GM11168 (cell line): ENCODE measurements around the gene ERC2.

ENCODE experiments used
- in situ Hi-C: fragments of 300-500 bp; cut with MboI; formaldehyde crosslinking; loops from one replicate; pipeline ENCODE4 v1.12.0; 2022; ENCODE audit warnings: low sequenced_read_pairs; ENCODE audit not compliant: unreplicated experiment

ERC2 gene

DNA sequence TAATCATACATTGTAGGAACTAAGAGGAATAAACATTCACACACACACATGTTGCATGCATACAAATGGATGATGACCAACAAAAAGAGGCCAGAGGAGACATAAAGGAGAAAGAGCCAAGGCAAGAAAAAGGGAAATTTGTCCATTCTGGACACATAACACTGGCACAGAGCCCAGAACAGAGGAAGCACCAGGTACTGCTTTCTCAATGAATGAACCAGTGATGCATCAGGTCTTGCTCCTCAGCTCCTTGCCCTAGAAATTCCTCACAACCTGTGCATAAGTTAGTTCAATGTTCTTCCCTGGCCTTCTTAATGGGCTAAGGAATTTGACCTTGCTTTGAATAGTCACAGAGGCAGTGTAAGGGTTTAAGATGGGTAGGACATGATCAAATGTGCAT, 270.3 kb downstream of the ERC2 start:
- in situ Hi-C loops: no loop called here

DNA sequence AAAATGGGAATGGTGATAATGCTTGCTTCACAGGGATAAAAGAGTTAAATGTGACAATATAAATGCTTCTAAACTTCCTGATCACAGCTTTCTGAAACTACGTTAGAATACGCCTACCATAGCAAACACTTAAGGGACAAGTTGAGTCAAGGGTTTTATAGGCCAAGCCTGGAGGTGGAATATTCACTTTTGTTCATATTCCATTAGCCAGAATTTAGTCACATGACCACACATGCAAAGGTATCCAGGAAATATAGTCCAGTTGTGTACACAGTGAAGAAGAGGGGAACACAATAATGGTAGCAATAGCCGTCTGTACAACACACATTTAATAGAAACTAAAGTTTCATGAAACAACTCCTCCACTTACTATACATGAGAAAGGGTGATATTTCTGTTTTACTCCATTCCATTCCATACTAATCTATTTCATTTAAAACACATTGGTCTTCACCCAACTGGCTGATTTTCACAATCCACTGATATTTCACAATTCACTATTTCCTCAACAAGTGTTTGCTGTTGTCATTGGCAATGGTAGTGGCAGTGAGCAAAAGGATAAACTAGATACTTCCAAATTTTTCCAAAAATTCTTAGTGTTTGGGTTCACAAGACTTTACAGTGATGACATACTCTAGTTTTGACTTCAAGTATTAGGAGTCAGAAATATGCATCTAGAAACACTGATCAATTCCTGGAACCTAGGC, 270.9 kb downstream of the ERC2 start:
- in situ Hi-C loops: no loop called here

DNA sequence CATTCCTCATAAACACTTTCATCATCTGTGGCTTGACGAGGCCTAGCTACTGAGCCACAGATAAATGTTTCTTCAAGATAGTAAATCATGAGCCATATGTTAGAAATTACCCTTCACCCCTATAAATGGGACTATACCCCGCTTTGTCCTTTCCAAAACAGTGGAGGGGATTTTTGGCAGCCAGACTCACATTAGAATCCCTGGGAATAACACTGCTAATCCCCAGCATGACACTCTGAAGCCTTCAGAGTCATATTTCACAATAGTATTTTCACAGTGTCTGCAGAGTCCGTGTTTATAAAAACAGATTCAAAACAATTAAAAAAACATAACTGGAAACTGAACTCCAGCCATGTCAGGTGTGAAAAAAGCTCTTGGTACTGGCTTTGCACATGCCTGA, 271.6 kb downstream of the ERC2 start:
- in situ Hi-C loops: no loop called here

DNA sequence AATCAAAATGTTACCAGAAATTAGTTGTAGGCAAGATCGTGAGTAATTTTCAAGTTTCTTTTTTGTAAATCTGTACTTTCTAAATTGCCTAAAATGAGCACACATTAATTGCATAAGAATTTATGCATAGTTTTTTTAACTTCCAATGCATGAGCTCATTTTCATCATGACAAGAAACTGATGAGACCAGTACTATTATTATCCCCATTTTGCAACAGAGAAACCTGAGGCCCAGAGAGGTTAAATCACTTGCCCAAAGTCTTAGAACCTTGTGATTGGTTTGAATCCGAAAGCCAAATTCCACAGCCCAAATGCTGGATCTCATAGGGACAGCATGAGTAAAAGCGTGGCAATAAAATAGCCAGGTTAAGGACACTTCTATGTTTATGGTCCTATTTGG, 274.7 kb downstream of the ERC2 start:
- in situ Hi-C loops: no loop called here

DNA sequence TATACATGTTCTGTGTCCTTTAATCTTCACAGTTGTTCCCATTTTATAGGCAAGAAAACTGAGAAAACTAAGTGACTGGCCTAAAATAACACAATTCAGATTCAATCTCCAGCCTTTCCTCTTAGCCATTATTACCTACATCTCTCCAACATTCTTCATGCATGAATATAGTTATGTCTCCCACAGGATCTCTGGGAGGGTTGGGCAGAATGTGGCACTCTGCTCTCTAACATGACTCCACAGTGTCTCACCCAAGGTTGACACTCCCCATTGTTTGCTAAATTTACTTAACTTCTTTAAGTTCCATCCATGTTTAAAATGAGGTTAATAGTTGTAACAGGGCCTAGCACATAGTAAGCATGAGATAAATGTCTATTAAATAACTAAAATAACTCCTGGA, 276.3 kb downstream of the ERC2 start:
- in situ Hi-C loops: no loop called here

DNA sequence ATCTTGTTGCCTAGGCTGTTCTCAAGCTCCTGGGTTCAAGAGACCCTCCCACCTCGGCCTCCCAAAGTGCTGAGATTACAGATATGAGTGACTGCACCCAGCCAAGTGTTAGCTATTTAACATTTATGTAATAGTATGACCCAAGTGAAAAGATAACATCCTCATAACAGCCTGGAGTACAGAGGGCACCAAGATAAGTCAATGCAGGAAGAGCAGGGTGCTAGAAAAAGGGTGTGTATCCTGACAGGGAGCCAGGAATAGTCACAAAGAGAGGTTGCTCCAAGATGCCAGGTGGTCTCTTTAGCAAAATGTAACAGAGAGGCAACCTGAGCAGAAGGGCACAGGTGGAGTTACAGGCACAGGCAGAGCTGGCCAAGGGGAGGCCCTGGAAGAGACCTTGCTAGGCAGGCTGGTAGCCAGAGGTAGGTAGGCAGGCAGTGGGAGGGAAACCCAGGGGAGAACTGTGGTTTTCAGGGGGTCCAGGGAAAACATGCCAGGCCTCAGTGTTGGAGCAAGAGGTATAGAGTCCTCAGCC, 277.4 kb downstream of the ERC2 start:
- in situ Hi-C loops: no loop called here

DNA sequence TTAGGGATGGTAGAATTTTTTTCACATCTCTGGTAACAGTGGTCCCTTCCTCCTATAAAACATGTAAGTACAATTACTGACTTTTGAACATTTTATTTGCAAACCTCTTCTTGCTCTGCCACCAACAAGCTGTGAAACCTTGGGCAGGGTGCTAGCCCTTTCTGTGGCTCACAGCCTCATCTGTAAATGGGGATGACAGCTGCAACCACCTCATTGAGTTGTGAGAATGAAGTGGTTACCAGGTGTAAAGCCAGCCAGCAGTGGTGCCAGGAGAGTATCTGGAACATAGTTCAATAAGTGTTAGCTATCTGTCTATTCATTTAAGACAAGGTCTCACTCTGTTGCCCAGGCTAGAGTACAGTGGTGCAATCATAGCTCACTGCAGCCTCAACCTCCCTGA, 278.1 kb downstream of the ERC2 start:
- in situ Hi-C loops: no loop called here

DNA sequence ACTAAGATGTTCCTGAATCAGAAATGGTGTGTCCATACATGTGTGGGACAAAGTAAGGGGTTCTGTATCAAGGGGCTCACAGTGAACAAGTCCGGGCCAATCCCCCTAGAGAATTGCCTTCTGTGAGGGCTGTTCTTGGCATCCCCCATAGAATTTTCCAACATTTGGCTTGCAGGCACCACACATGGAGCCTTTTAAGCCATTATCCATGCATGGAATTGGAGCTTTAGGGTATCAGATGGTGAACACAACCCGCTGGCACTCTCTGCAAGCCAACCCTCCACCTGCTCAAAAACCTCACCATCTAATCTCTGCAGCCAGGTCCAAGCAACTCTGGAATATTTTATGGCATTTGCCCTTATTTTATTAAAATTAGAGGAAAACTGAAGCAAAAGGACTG, 278.7 kb downstream of the ERC2 start:
- in situ Hi-C loops: no loop called here

DNA sequence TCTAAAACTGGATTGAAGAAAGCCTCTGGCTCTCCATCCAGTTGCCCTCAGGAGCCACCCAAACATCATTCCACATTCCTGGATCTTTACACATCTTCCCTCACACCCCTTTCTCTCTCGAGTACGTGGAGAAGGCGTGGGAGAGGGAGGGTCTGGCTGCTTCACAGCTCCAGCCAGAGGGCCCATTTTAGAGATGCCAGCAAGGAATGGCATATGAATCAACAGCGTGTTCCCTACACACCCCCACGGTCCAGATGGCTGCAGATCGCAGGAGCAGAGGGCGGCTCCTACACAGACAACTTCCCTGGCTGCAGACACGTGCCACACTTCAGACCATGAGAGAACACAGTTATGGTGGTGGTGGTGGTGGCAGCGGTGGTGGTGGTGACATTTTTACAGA, 280.1 kb downstream of the ERC2 start:
- in situ Hi-C loops: no loop called here

DNA sequence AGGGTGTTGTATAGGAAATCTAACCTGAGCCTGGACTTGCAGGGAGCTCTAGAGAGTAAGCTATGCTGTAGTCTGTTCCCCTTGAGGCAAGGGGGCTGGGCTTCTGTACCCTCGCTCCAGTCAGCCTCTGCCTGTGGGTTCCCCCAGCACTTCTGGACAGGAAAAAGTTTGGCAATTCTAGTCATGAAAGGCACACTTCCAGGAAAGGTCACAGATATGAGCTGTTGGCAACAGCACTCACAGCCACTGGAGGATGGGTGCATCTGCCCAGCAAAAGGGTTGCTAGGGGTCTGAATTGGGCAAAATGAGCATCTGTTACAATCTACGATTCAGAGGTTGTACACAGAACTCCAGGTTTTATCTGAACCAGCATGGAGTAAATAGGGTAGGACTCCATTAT, 281.2 kb downstream of the ERC2 start:
- in situ Hi-C loops: no loop called here

DNA sequence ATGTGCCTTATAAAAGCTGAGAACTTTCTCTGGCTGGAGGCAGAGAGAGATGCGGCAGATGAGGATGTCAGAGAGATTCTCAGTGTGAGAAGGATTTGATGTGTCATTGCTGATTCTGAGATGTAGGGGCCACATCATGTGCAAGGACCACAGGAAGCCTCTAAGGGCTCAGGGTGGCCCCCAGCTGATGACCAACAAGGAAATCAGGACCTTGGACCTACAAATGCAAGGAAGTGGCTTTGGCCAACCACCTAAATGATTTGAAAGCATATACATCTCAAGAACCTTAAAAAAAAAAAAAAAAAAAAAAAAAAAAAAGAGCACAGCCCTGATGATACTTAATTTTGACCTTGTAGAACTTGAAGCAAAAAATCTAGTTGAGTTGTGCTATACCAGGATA, 282.4 kb downstream of the ERC2 start:
- in situ Hi-C loops: no loop called here

DNA sequence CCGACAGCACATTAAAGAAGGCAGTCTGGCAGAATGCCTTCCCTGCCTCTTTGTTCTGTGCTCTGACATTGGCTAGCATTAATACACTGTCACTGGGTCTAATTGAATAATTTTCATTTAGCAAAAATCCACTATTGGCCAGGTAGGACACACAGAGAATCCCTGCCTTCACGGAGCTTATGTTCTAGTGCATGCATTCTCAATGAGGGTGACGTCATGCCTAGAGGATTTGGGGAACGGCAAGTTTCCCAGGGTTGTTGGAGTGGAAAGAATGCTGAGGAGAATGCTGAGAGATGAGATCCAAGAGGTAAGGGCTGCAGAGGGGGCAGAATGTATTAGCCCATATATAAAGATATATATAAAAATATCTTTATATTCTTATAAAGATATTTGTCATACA, 284.7 kb downstream of the ERC2 start:
- in situ Hi-C loops: no loop called here

DNA sequence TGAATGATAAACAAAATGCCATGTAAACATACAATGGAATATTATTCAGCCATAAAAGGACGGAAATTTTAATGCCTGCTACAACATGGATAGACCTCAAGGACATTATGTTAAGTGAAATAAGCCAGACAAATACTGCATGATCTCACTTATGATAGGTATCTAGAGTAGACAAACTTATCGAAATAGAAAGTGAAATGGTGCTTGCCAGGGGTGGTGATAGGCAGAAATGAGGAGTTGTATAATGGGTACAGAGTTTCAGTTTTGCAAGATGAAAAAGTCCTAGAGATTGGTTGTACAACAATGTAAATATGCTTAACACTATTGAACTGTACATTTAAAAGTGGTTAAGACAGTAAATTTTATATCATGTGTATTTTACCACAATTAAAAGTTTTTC, 287.8 kb downstream of the ERC2 start:
- in situ Hi-C loops: no loop called here

DNA sequence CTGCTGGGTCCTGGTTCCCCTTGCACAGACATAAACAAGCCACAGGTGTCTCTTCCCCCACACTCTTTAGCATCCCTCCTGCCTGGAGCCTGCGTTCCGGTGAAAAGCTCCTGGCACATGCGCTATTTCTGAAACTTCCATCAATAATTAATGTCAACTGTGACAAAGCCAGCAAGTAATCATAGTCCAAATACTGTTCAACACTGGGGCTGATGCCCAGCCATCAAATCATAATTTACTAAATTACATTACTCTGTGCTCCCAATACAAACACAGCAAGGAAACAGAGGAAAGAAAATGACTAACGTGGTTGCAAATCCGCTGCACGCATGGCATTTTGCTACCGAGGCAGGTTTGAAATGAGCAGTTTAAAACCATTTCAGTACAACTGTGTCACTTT, 294.7 kb downstream of the ERC2 start:
- in situ Hi-C loops: no loop called here

DNA sequence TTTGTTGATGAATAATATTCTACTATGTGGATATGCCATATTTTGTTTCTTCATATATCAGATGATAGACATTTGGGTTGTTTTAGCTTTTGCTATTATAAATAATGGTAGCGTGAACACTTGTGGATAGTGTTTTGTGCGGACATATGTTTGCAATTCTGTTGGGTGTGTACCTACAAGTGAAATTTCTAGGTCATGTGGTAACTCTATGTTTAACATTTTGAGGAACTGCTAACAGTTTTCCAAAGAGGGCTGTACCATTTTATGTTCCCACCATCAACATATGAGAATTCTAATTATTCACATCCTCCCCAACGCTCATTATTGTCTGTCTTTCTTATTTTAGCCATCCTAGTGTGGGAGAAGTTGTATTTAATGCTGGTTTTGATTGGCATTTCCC, 303.8 kb downstream of the ERC2 start:
- in situ Hi-C loops: no loop called here

DNA sequence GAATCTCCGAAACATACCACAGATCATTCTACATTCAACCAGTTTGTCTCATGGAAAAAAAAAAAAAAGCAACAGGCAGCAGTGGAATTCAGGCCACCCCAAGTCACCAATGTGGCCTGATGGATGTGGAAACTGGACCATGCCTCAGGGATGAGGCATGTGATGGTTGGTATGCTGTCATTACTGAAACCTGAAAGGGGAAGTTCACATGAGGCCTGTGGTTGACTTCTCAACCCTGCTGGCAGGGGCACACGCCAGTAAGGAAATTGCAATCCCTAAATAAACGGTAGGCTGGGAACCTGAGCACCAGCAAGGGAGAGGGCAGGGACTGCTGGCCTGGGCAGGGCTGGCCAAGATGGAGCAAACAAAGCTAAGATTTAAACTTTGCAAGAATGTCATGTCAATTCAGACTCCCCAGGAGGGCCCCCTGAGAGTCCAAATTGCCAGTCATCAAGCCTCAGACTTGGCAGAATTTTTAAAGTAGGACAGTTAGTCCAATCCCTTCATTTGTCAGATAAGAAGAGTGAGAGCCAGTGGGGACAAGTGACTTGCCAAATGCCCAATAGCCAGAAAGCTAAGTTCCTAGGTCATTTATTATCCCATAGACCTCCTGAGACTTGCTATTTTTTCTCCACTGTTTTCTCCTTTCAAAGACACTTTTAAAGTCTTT, 310.4 kb downstream of the ERC2 start:
- in situ Hi-C loops: no loop called here

DNA sequence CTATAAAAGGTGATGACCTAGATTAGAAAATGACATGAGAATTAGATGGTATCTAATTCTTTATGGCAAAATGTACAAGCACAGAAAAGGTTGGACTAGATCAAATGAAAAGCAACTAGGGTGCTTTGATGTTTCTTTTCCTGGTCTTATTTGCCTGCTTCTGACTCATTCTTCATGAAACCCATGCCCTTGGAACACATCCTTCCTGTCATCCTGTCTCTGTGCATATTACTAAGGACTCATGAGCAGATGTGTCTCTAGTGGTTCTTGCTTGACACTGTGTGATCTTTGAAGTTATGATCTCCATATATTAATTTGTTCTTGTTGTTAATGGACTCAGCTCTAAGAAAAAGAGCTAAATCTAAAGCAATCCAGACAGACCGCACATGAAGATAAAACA, 314.0 kb downstream of the ERC2 start:
- in situ Hi-C loops: no loop called here

DNA sequence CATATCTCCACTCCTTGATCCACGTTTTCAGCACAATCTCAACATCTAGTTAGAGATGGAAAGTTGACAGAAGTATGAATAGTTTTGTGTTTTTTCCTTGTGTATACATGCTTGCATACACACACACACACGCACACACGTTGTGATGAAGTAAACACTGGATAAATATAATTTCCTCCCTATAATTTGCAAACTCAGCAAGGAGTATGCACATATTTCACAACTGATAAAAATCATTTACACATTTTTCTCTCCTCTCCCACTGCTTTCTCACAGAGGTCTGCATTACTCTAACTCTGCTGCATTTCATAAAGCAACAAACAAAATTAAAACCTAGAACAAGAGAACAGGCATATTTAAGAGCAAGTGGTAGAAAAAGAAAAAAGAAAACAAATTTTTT, 320.9 kb downstream of the ERC2 start:
- in situ Hi-C loops: no loop called here

DNA sequence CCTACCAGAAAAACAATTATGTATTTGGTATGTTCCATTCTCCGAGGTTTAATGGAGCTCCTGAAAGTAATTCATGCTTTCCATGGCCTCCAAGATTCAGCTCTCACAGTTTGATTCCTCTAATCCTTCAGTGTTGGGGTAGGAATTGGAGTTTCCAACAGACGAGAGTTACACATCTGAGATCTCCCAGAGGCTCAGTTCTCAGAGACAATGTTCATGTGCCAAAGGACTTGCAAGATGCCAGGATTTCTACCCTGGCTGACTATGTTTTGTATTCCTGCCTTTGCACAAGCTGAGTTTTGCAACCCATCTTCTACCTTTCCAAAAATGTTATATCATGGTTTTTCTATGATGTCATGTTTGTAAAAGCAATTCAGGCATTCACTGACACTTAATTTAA, 322.9 kb downstream of the ERC2 start:
- in situ Hi-C loops: no loop called here

DNA sequence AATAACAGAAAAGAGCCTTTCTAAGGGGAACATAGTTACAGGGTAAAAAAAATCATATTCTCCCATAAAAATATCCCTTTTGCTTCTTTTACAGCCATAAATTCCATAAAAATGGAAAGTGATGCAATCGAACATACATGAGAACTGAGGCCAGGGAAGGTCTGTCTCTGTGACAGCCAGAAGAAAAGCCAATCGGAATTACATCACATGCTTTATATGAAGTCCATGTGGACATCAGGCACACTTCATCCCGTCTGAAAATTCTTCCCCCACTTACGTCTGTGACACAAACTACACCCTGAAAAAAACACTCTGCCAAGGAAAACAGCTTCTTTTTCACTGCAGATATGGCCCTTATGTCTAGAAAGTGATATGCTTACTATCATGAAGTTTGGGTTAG, 323.5 kb downstream of the ERC2 start:
- in situ Hi-C loops: no loop called here

DNA sequence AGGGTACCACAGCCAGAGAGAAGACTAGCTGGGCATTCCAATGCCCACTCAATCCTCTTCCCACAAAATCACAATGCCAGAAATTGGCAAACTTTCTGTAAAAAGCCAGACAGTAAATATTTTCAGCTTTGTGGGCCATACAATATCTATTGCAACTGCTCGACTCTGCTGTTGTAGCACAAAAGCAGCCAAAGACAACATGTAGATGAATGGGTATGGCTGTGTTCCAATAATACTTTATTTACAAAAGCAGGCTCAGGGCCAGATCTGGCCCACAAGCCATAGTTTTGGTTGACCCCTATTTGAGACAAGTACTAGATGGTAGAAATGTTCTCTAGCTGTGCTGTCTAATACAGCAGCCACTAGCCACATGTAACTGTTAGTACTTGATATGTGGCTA, 330.9 kb downstream of the ERC2 start:
- in situ Hi-C loops: no loop called here

DNA sequence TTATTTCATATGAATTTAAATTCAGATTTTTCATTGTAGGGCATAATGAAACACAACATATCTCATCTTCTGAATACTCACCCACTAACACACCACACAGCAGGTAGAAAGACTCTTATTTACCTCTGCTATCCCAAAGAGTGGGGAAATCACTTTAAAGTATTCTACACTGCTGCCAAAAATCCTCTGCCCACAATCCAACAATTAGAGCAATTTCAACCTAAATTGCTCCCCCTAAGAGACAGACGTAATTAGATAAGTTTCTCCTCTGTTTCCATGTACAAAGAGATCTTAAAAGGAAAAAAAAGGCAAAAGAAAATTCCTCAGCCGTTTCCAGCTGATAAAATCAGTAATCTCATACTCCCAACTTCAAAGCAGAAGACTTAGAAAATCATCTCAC, 331.8 kb downstream of the ERC2 start:
- in situ Hi-C loops: no loop called here
